B cell (primary cell): ENCODE data around the gene AHNAK.

Source experiments
- EZH2 ChIP-seq: IDR thresholded peaks from 2 replicates; pipeline ENCODE4 v1.6.1; 2012; ENCODE audit warnings: borderline replicate concordance, low read depth, mild to moderate bottlenecking, moderate library complexity, low read length; ENCODE audit not compliant: insufficient read depth, poor library complexity, severe bottlenecking
- TF ChIP-seq, protein P1 (sequence below): fragments of 200-600 bp; IDR thresholded peaks from one replicate; pipeline ENCODE4 v1.8.0; 2022; ENCODE audit warnings: antibody characterized with exemption, mild to moderate bottlenecking

DNA sequence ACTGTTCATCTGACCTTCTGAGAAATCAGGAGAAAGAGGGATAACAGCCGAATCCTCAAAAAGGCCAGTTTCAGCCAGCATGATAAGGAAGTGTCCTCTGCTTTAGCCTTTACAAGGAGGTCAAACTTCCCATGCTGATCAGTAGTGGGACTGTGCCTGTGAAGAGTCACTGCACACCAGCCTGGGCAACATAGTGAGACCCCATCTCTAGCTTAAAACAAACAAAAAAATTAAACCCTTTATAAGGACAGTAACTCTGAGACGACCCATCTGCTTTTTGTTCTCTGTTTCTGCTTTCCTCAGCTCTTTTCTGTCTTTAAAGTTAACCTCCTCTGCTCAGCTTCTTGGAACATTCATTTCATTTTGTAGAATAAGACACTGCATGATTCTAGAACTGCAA, 78.0 kb downstream of the AHNAK start:
- TF ChIP-seq, protein P1, sequence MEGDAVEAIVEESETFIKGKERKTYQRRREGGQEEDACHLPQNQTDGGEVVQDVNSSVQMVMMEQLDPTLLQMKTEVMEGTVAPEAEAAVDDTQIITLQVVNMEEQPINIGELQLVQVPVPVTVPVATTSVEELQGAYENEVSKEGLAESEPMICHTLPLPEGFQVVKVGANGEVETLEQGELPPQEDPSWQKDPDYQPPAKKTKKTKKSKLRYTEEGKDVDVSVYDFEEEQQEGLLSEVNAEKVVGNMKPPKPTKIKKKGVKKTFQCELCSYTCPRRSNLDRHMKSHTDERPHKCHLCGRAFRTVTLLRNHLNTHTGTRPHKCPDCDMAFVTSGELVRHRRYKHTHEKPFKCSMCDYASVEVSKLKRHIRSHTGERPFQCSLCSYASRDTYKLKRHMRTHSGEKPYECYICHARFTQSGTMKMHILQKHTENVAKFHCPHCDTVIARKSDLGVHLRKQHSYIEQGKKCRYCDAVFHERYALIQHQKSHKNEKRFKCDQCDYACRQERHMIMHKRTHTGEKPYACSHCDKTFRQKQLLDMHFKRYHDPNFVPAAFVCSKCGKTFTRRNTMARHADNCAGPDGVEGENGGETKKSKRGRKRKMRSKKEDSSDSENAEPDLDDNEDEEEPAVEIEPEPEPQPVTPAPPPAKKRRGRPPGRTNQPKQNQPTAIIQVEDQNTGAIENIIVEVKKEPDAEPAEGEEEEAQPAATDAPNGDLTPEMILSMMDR: no peak
- no peak for TF ChIP-seq EZH2
